ENCODE measurements around the gene GLRX. TPM values are rescaled to one million over a fixed set of nuclear protein-coding genes. Genes with fewer than 3 reads are reported as not detected.

The GLRX gene
- total RNA-seq, 4 donors from 2014 or later: 67.2 to 173 (median 111) TPM

- no peak for ATAC-seq (ENCODE audit: low FRiP score)
- TF ChIP-seq CTCF (IDR thresholded peaks at IDR 0.05): no peak
- no peak for DNase-seq (ENCODE audit: low spot score)
Measured at GRCh38 chr5:95864944-95865504, 42.5 kb upstream of the GLRX start.

GRCh38 chr5:95864456-95864855, 41.9 kb upstream of the GLRX start:
- DNase-seq (ENCODE audit: low spot score): no peak
- TF ChIP-seq CTCF (IDR thresholded peaks at IDR 0.05): no peak
- ATAC-seq (ENCODE audit: low FRiP score): no peak

GRCh38 chr5:95863383-95863757, 40.8 kb upstream of the GLRX start:
- no peak for ATAC-seq (ENCODE audit: low FRiP score)

GRCh38 chr5:95862671-95863382, 40.3 kb upstream of the GLRX start:
- DNase-seq (ENCODE audit: low spot score): no peak
- TF ChIP-seq CTCF (IDR thresholded peaks at IDR 0.05): no peak
- no peak for ATAC-seq (ENCODE audit: low FRiP score)

More at GRCh38 chr5:95863383-95863757, 40.8 kb upstream of the GLRX start:
- TF ChIP-seq CTCF (IDR thresholded peaks at IDR 0.05): no peak
- no peak for DNase-seq (ENCODE audit: low spot score)

GRCh38 chr5:95861864-95862561, 39.5 kb upstream of the GLRX start:
- no peak for DNase-seq (ENCODE audit: low spot score)
- TF ChIP-seq CTCF (IDR thresholded peaks at IDR 0.05): no peak
- ATAC-seq (ENCODE audit: low FRiP score): no peak

GRCh38 chr5:95861221-95861863, 38.8 kb upstream of the GLRX start:
- DNase-seq (ENCODE audit: low spot score): no peak
- no peak for ATAC-seq (ENCODE audit: low FRiP score)
- TF ChIP-seq CTCF (IDR thresholded peaks at IDR 0.05): no peak
